SH-SY5Y (cell line): ENCODE results near the gene KRTAP7-1.

Experiments
- GATA2 ChIP-seq: IDR thresholded peaks from 2 replicates; pipeline ENCODE4 v1.6.1; 2011; ENCODE audit warnings: mild to moderate bottlenecking, low read depth, low read length
- GATA3 ChIP-seq: IDR thresholded peaks from 2 replicates; pipeline ENCODE4 v1.6.1; 2011; ENCODE audit warnings: low read depth, mild to moderate bottlenecking, low read length, moderate library complexity

GRCh38 chr21:30818837-30819610 is 10.5 kb downstream of the KRTAP7-1 start:
- TF ChIP-seq GATA3 (no peak), GATA2 (no peak)
